K562 (cell line): Measurements from ENCODE around the gene TUBA1B. TPM values are rescaled to one million over a fixed set of nuclear protein-coding genes. Genes with fewer than 3 reads are reported as not detected.
A peak's percentile ranks its signal among the peaks of the same experiment; 100 is the strongest.

Source experiments
- CBFA2T3 ChIP-seq: fragments of 450-650 bp; IDR thresholded peaks from 2 replicates; pipeline ENCODE4 v1.6.1; 2017
- CC2D1A ChIP-seq: fragments of 450-650 bp; IDR thresholded peaks from 2 replicates; pipeline ENCODE4 v1.6.1; 2017; ENCODE audit warnings: mild to moderate bottlenecking
- CHD4 ChIP-seq: fragments of 200-600 bp; sonication (generic); IDR thresholded peaks from 3 replicates; pipeline ENCODE4 v1.6.1; 2012; ENCODE audit warnings: low read depth, mild to moderate bottlenecking, mixed read lengths, low read length, inconsistent platforms; ENCODE audit not compliant: insufficient read depth, insufficient replicate concordance, poor library complexity, severe bottlenecking
- COPS2 ChIP-seq: fragments of 450-650 bp; conservative IDR thresholded peaks from 2 replicates; pipeline ENCODE4 v1.6.1; 2016; ENCODE audit warnings: mild to moderate bottlenecking, moderate library complexity
- DNMT1 ChIP-seq: fragments of 450-650 bp; IDR thresholded peaks from 2 replicates; pipeline ENCODE4 v1.6.1; 2016; ENCODE audit warnings: antibody characterized with exemption, mild to moderate bottlenecking
- DPF2 ChIP-seq: fragments of 450-650 bp; IDR thresholded peaks from 2 replicates; pipeline ENCODE4 v1.6.1; 2016
- GATA2 ChIP-seq: sonication (generic); formaldehyde crosslinking; IDR thresholded peaks from 2 replicates; pipeline ENCODE4 v1.4.0; 2020; ENCODE audit warnings: mild to moderate bottlenecking, missing genetic modification reagents
- HMG20A ChIP-seq: fragments of 450-650 bp; formaldehyde crosslinking; conservative IDR thresholded peaks from 2 replicates; pipeline ENCODE4 v1.4.0; 2020; ENCODE audit warnings: mild to moderate bottlenecking, mixed read lengths
- HMG20B ChIP-seq: fragments of 250-450 bp; sonication (Bioruptor Pico); IDR thresholded peaks from 2 replicates; pipeline ENCODE4 v1.5.0; 2021; ENCODE audit warnings: mild to moderate bottlenecking
- L3MBTL2 ChIP-seq: fragments of 450-650 bp; IDR thresholded peaks from 2 replicates; pipeline ENCODE4 v1.6.1; 2016; ENCODE audit warnings: mild to moderate bottlenecking, moderate library complexity
- MTA2 ChIP-seq: fragments of 450-650 bp; IDR thresholded peaks from 2 replicates; pipeline ENCODE4 v1.6.1; 2016; ENCODE audit warnings: low read depth
- NCOA1 ChIP-seq: fragments of 450-650 bp; IDR thresholded peaks from 2 replicates; pipeline ENCODE4 v1.6.1; 2016; ENCODE audit warnings: low read depth
- NFIX ChIP-seq: fragments of 250-450 bp; sonication (Bioruptor Pico); IDR thresholded peaks from 2 replicates; pipeline ENCODE4 v1.4.0; 2020; ENCODE audit warnings: low read depth, mild to moderate bottlenecking, moderate library complexity
- NFYB ChIP-seq: IDR thresholded peaks from 2 replicates; pipeline ENCODE4 v1.6.1; 2011; ENCODE audit warnings: mild to moderate bottlenecking, moderate library complexity; ENCODE audit not compliant: insufficient read length; ENCODE audit errors: extremely low read depth
- NR2C2 ChIP-seq, 2 experiments: fragments of 200-800 bp in 1 of 2; sonication (Bioruptor generic) in 1 of 2; sonication (generic) in 1 of 2; formaldehyde crosslinking in 1 of 2; IDR thresholded peaks; 2 replicates each; pipeline versions ENCODE4 v1.6.1 to v1.8.0; 2016 to 2022; ENCODE audit warnings: mild to moderate bottlenecking in 1 of 2, missing compliant biosample characterization in 1 of 2, missing genetic modification characterization in 1 of 2, missing genetic modification reagents in 1 of 2
- RHOXF2B ChIP-seq: fragments of 250-450 bp; sonication (Bioruptor Pico); conservative IDR thresholded peaks from 2 replicates; pipeline ENCODE4 v1.5.1; 2021
- U2AF1 ChIP-seq: fragments of 200-400 bp; formaldehyde crosslinking; optimal IDR thresholded peaks from 2 replicates; pipeline ENCODE3; 2017; ENCODE audit warnings: mild to moderate bottlenecking, low read depth, low read length, moderate library complexity
- ZC3H4 ChIP-seq: sonication (generic); formaldehyde crosslinking; IDR thresholded peaks from 2 replicates; pipeline ENCODE4 v1.9.0; 2021; ENCODE audit warnings: missing genetic modification reagents, borderline replicate concordance
- ZKSCAN1 ChIP-seq: fragments of 150-350 bp; IDR thresholded peaks from 2 replicates; pipeline ENCODE4 v1.6.1; 2016; ENCODE audit warnings: low read depth, low read length
- ZNF224 ChIP-seq: sonication (generic); formaldehyde crosslinking; IDR thresholded peaks from 2 replicates; pipeline ENCODE4 v1.8.0; 2022; ENCODE audit warnings: mild to moderate bottlenecking, missing genetic modification reagents
- ZNF263 ChIP-seq: sonication (generic); formaldehyde crosslinking; IDR thresholded peaks from 2 replicates; pipeline ENCODE4 v1.8.0; 2022; ENCODE audit warnings: mild to moderate bottlenecking, missing genetic modification reagents, borderline replicate concordance
- ZNF354B ChIP-seq: fragments of 250-450 bp; sonication (Bioruptor Pico); IDR thresholded peaks from 2 replicates; pipeline ENCODE4 v1.4.0; 2020
- polyA plus RNA-seq, 8 experiments: library from polyadenylated mRNA; depleted of rRNA in 4 of 8; stranded (reverse) in 5 of 8; unstranded in 3 of 8; fragments of >200 nt; fragmentation: Nextera tagmentation in 2 of 8; fragmentation: Illumina TruSeq in 1 of 8; extraction: Ambion mirVana in 2 of 8; extraction: Trizol in 1 of 8; gene quantifications; 2 replicates each; pipeline versions ENCODE4 v1.2.1 to v1.2.3, GENCODE V29; 2011 to 2014; ENCODE audit warnings: inconsistent platforms in 1 of 8, missing spikeins in 1 of 8
- total RNA-seq, 7 experiments: library from RNA; depleted of rRNA in 6 of 7; stranded (reverse); fragments of >200 nt in 6 of 7; fragmentation: Illumina TruSeq in 2 of 7; extraction: Trizol in 2 of 7; gene quantifications; 2 replicates each; pipeline versions ENCODE4 v1.2.1 to v1.2.3, GENCODE V29; 2011 to 2021; ENCODE audit warnings: low replicate concordance in 1 of 7
- TF ChIP-seq, protein P1 (sequence below): fragments of 450-650 bp; IDR thresholded peaks from 2 replicates; pipeline ENCODE4 v1.6.1; 2018; ENCODE audit not compliant: partially characterized antibody
- TF ChIP-seq, protein P2 (sequence below): IDR thresholded peaks from 2 replicates; pipeline ENCODE4 v1.6.1; 2011; ENCODE audit warnings: borderline replicate concordance, low read depth, mild to moderate bottlenecking, moderate library complexity, low read length; ENCODE audit not compliant: insufficient read depth, poor library complexity, severe bottlenecking

Gene TUBA1B
- total and polyA plus RNA-seq, 9 of the 15 experiments (the other 6 are each of a cell fraction or from before 2014, with no cell fraction given) = 2,189 to 4,624 (median 2,628) TPM

DNA sequence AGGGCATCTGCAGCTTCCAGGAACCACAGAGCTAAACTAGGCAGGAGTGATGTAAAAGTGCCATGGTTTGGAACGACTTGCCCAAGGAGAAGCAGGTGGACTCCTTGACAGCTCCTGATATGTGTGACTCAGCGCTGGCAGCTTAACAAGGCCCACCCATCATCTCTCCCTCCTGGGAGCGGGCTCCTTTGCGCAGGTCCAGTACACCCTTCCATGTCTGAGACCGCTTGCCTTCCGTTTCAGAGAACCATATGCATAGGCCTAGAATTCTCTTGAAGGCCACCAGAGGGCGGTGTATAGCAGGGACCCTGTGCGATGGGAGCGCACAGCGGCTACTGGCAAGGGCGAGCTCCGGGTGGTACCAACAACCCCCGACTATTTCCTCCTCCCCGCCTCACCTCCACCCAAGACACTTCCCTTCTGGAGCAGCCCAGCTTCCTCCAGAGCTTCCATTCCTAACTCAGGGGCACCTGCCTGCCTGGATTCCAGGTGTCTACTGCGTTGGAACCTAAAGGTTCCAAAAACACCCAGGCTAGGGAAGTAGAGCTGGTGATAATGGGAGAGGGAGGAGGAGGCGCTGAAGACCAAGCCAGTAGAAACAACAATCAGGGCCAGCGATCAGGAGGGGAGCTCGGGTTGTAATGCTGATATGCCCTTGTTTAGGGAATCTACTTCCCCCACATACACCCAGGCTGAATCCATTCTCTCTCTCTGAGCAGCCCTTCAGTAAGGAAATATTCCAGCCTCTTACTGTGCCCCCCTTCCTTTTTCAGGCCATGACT lies 42.9 kb downstream of the TUBA1B start (continued):
- TF ChIP-seq ZNF354B (CRISPR knock-in tag) = no peak
- no peak; the same call in 1 of the 2 replicates for TF ChIP-seq MTA2
- TF ChIP-seq, protein P1, sequence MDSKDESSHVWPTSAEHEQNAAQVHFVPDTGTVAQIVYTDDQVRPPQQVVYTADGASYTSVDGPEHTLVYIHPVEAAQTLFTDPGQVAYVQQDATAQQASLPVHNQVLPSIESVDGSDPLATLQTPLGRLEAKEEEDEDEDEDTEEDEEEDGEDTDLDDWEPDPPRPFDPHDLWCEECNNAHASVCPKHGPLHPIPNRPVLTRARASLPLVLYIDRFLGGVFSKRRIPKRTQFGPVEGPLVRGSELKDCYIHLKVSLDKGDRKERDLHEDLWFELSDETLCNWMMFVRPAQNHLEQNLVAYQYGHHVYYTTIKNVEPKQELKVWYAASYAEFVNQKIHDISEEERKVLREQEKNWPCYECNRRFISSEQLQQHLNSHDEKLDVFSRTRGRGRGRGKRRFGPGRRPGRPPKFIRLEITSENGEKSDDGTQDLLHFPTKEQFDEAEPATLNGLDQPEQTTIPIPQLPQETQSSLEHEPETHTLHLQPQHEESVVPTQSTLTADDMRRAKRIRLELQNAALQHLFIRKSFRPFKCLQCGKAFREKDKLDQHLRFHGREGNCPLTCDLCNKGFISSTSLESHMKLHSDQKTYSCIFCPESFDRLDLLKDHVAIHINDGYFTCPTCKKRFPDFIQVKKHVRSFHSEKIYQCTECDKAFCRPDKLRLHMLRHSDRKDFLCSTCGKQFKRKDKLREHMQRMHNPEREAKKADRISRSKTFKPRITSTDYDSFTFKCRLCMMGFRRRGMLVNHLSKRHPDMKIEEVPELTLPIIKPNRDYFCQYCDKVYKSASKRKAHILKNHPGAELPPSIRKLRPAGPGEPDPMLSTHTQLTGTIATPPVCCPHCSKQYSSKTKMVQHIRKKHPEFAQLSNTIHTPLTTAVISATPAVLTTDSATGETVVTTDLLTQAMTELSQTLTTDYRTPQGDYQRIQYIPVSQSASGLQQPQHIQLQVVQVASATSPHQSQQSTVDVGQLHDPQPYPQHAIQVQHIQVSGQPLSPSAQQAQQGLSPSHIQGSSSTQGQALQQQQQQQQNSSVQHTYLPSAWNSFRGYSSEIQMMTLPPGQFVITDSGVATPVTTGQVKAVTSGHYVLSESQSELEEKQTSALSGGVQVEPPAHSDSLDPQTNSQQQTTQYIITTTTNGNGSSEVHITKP = peak; percentile 50
- TF ChIP-seq HMG20A (CRISPR knock-in tag) = no peak
- TF ChIP-seq RHOXF2B (CRISPR knock-in tag) = no peak
- no peak for TF ChIP-seq CHD4
- no peak for TF ChIP-seq U2AF1
- TF ChIP-seq NFIX = no peak
- TF ChIP-seq DPF2 = 0 out of 2 replicates have a peak, but pooled peaks have one; percentile 43
- TF ChIP-seq DNMT1 = no peak
- no peak for TF ChIP-seq ZNF224 (CRISPR knock-in tag)
- TF ChIP-seq, protein P2, sequence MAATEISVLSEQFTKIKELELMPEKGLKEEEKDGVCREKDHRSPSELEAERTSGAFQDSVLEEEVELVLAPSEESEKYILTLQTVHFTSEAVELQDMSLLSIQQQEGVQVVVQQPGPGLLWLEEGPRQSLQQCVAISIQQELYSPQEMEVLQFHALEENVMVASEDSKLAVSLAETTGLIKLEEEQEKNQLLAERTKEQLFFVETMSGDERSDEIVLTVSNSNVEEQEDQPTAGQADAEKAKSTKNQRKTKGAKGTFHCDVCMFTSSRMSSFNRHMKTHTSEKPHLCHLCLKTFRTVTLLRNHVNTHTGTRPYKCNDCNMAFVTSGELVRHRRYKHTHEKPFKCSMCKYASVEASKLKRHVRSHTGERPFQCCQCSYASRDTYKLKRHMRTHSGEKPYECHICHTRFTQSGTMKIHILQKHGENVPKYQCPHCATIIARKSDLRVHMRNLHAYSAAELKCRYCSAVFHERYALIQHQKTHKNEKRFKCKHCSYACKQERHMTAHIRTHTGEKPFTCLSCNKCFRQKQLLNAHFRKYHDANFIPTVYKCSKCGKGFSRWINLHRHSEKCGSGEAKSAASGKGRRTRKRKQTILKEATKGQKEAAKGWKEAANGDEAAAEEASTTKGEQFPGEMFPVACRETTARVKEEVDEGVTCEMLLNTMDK = no peak
- no peak for TF ChIP-seq HMG20B (CRISPR knock-in tag)
- peak; percentile 56 for TF ChIP-seq L3MBTL2
- TF ChIP-seq ZKSCAN1 = 0 out of 2 replicates have a peak, but pooled peaks have one; percentile 9
- TF ChIP-seq NR2C2 (CRISPR knock-in tag; IDR thresholded peaks at IDR 0.05) = peak; percentile 54; the same call in 1 of the 2 replicates
- TF ChIP-seq NR2C2 (tag; IDR thresholded peaks at IDR 0.05) = no peak
- peak; percentile 31; the same call in 1 of the 2 replicates for TF ChIP-seq ZNF263 (CRISPR knock-in tag)
- TF ChIP-seq CC2D1A = peak; percentile 66; the same call in 1 of the 2 replicates
- peak; percentile 35; the same call in 1 of the 2 replicates for TF ChIP-seq CBFA2T3
- TF ChIP-seq ZC3H4 = no peak
- no peak for TF ChIP-seq NFYB
- TF ChIP-seq COPS2 = no peak
- TF ChIP-seq NCOA1 = no peak
- peak; percentile 30; the same call in 1 of the 2 replicates for TF ChIP-seq GATA2 (CRISPR knock-in tag)
